HG02759 (cell line): Measurements from ENCODE around the gene ADCYAP1.

Experiments used
- ATAC-seq: cut with Tn5 transposase; IDR thresholded peaks from one replicate; pipeline ENCODE4 v1.9.1; 2021; ENCODE audit warnings: mild to moderate bottlenecking, moderate library complexity; ENCODE audit not compliant: unreplicated experiment

The ADCYAP1 gene

GRCh38 chr18:904218-905090, at the start of gene ADCYAP1:
ADCYAP1 (plus strand) TSS chr18:904871; CDS start chr18:905387, 516 bp downstream.
- ATAC-seq, result no peak

- no peak for ATAC-seq
These were observed 46.7 kb upstream of the ADCYAP1 start for GRCh38 chr18:857986-858385.

GRCh38 chr18:864872-865273, 39.8 kb upstream of the ADCYAP1 start:
- ATAC-seq, result peak; percentile 91

GRCh38 chr18:867257-867656, 37.4 kb upstream of the ADCYAP1 start:
- ATAC-seq, result no peak

GRCh38 chr18:873426-873825, 31.2 kb upstream of the ADCYAP1 start:
- ATAC-seq, result peak; percentile 6

- ATAC-seq, result no peak
These were observed 28.8 kb upstream of the ADCYAP1 start for GRCh38 chr18:875912-876311.

- ATAC-seq, result no peak
These were observed 27.4 kb upstream of the ADCYAP1 start for GRCh38 chr18:877238-877637.

- ATAC-seq, result no peak
These were observed 18.6 kb upstream of the ADCYAP1 start for GRCh38 chr18:886076-886475.

- no peak for ATAC-seq
These were observed 17.0 kb upstream of the ADCYAP1 start for GRCh38 chr18:887716-888115.

- ATAC-seq, result no peak
These were observed 12.4 kb upstream of the ADCYAP1 start for GRCh38 chr18:892316-892715.

GRCh38 chr18:896315-896714, 8.4 kb upstream of the ADCYAP1 start:
- no peak for ATAC-seq

- ATAC-seq, result no peak
These were observed 2.9 kb upstream of the ADCYAP1 start for GRCh38 chr18:901761-902160.

- ATAC-seq, result no peak
These were observed 2.4 kb upstream of the ADCYAP1 start for GRCh38 chr18:902229-902628.

GRCh38 chr18:903701-904100, 970 bp upstream of the ADCYAP1 start:
- no peak for ATAC-seq

- no peak for ATAC-seq
These were observed 756 bp downstream of the ADCYAP1 start for GRCh38 chr18:905307-905947.

- no peak for ATAC-seq
These were observed 1.3 kb downstream of the ADCYAP1 start for GRCh38 chr18:905948-906415.

GRCh38 chr18:906416-907114, 1.9 kb downstream of the ADCYAP1 start:
- ATAC-seq, result no peak

GRCh38 chr18:907115-907884, 2.6 kb downstream of the ADCYAP1 start:
- no peak for ATAC-seq

- no peak for ATAC-seq
These were observed 3.5 kb downstream of the ADCYAP1 start for GRCh38 chr18:907885-908757.
